HG03139 (cell line): Measurements from ENCODE around the gene CRIP1.

ENCODE experiments used
- ATAC-seq: cut with Tn5 transposase; IDR thresholded peaks from one replicate; pipeline ENCODE4 v1.9.1; 2021; ENCODE audit not compliant: unreplicated experiment

Gene CRIP1

GRCh38 chr14:105503296-105503640 is 16.6 kb downstream of the CRIP1 start:
- no peak for ATAC-seq

- no peak for ATAC-seq
Measured at GRCh38 chr14:105503935-105504692, 17.4 kb downstream of the CRIP1 start.

- ATAC-seq, result no peak
Measured at GRCh38 chr14:105505101-105505500, 18.4 kb downstream of the CRIP1 start.

GRCh38 chr14:105507247-105507646 is 20.6 kb downstream of the CRIP1 start:
- no peak for ATAC-seq

- no peak for ATAC-seq
Measured at GRCh38 chr14:105508069-105508468, 21.4 kb downstream of the CRIP1 start.

GRCh38 chr14:105508601-105509000 is 21.9 kb downstream of the CRIP1 start:
- no peak for ATAC-seq

- no peak for ATAC-seq
Measured at GRCh38 chr14:105517096-105517495, 30.4 kb downstream of the CRIP1 start.

GRCh38 chr14:105519946-105520698 is 33.4 kb downstream of the CRIP1 start:
- ATAC-seq, result no peak

- ATAC-seq, result no peak
Measured at GRCh38 chr14:105525326-105525725, 38.6 kb downstream of the CRIP1 start.

- no peak for ATAC-seq
Measured at GRCh38 chr14:105525861-105526775, 39.4 kb downstream of the CRIP1 start, which contains the start of gene TMEM121. Gene TMEM121, plus strand, starts transcription at chr14:105526583. Its CDS starts 2,252 bp downstream, at chr14:105528835.

- no peak for ATAC-seq
Measured at GRCh38 chr14:105526776-105527380, 40.2 kb downstream of the CRIP1 start.

- no peak for ATAC-seq
Measured at GRCh38 chr14:105527381-105527825, 40.7 kb downstream of the CRIP1 start.

- no peak for ATAC-seq
Measured at GRCh38 chr14:105527826-105528585, 41.3 kb downstream of the CRIP1 start.

- no peak for ATAC-seq
Measured at GRCh38 chr14:105528586-105529318, 42.1 kb downstream of the CRIP1 start.

- ATAC-seq, result no peak
Measured at GRCh38 chr14:105529319-105529568, 42.6 kb downstream of the CRIP1 start.

GRCh38 chr14:105529569-105530284 is 43.0 kb downstream of the CRIP1 start:
- ATAC-seq, result no peak

GRCh38 chr14:105530285-105531087 is 43.8 kb downstream of the CRIP1 start:
- no peak for ATAC-seq
